SU-DHL-6 (cell line): ENCODE measurements around the gene TTC27.

Experiments used
- H2AFZ ChIP-seq: fragments of 200-600 bp; sonication (generic); 2 replicates; pipeline ENCODE4 v1.6.1; 2014; ENCODE audit warnings: low read depth, mild to moderate bottlenecking, moderate library complexity, mixed read lengths, antibody characterized with exemption, low read length; ENCODE audit not compliant: severe bottlenecking
- H3F3A ChIP-seq: fragments of 200-600 bp; shearing (Covaris generic); 2 replicates; pipeline ENCODE4 v1.6.0; 2016; ENCODE audit warnings: antibody characterized with exemption, mild to moderate bottlenecking; ENCODE audit not compliant: insufficient read depth
- H3K27ac ChIP-seq: fragments of 200-600 bp; sonication (generic); 2 replicates; pipeline ENCODE4 v1.5.1; 2016; ENCODE audit warnings: low read depth, mild to moderate bottlenecking, low read length, moderate library complexity, mixed read lengths
- H3K27me3 ChIP-seq: fragments of 200-600 bp; sonication (generic), shearing (Covaris generic); 2 replicates; pipeline ENCODE4 v1.6.0; 2014; ENCODE audit warnings: mild to moderate bottlenecking, low read length
- H3K36me3 ChIP-seq: fragments of 200-600 bp; sonication (generic); 2 replicates; pipeline ENCODE4 v1.6.1; 2014; ENCODE audit warnings: mild to moderate bottlenecking, low read length, mixed read lengths
- H3K4me2 ChIP-seq: fragments of 300-600, 200-600 bp; shearing (Covaris generic), sonication (generic); 2 replicates; pipeline ENCODE4 v1.6.0; 2014; ENCODE audit warnings: low read length, low read depth, mild to moderate bottlenecking; ENCODE audit not compliant: poor library complexity, severe bottlenecking
- H3K4me3 ChIP-seq: fragments of 200-600 bp; sonication (generic); 2 replicates; pipeline ENCODE4 v1.5.1; 2014; ENCODE audit warnings: antibody characterized with exemption, low read length, mild to moderate bottlenecking, mixed read lengths; ENCODE audit not compliant: insufficient read depth, poor library complexity, severe bottlenecking
- H3K79me2 ChIP-seq: fragments of 200-600 bp; sonication (generic); 2 replicates; pipeline ENCODE4 v1.6.1; 2014; ENCODE audit warnings: mild to moderate bottlenecking, low read length, moderate library complexity; ENCODE audit not compliant: insufficient read depth
- H3K9ac ChIP-seq: fragments of 200-600 bp; sonication (generic); 2 replicates; pipeline ENCODE4 v1.7.0; 2014; ENCODE audit warnings: mild to moderate bottlenecking, low read length
- H3K9me2 ChIP-seq: fragments of 200-600 bp; sonication (generic); replicated peaks from 2 replicates; pipeline ENCODE4 v1.6.1; 2014; ENCODE audit warnings: low read length; ENCODE audit not compliant: insufficient read depth
- H3K9me3 ChIP-seq: fragments of 200-600 bp; sonication (generic); 2 replicates; pipeline ENCODE4 v1.6.1; 2014; ENCODE audit warnings: low read length, mixed read lengths; ENCODE audit not compliant: insufficient read depth
- H4K20me1 ChIP-seq: fragments of 200-600 bp; sonication (generic); 2 replicates; pipeline ENCODE4 v1.6.1; 2014; ENCODE audit warnings: low read depth, mild to moderate bottlenecking, antibody characterized with exemption, low read length, moderate library complexity, mixed read lengths
- CTCF ChIP-seq: fragments of 200-600 bp; sonication (generic); IDR thresholded peaks from one replicate; pipeline ENCODE4 v1.5.1; 2017; ENCODE audit warnings: antibody characterized with exemption, mild to moderate bottlenecking, low read length, moderate library complexity; ENCODE audit not compliant: insufficient read depth, poor library complexity, severe bottlenecking
- EZH2phosphoT487 ChIP-seq: fragments of 200-600 bp; sonication (generic), shearing (Covaris generic); conservative IDR thresholded peaks from 2 replicates; pipeline ENCODE4 v1.6.1; 2018; ENCODE audit warnings: mild to moderate bottlenecking, antibody characterized with exemption, low read length, moderate library complexity, mixed read lengths

The TTC27 gene

GRCh38 chr2:32746669-32747068 lies 118.8 kb downstream of the TTC27 start:
- Histone ChIP-seq H3K79me2 (no peaks in the 10 kb centered on the region), H3K36me3 (peaks cover 8% of the 10 kb centered on the region; the same call in 1 of the 2 replicates), H3K27ac (no peak overlapping the region), H3F3A (0 out of 2 replicates have a peak, but pooled peaks cover 3% of the 10 kb centered on the region), H3K4me2 (no peak overlapping the region), H3K4me3 (no peak overlapping the region), H3K9ac (no peak overlapping the region), H3K9me3 (no peaks in the 10 kb centered on the region), H4K20me1 (no peaks in the 10 kb centered on the region), H2AFZ (no peak overlapping the region), H3K9me2 (no peaks in the 10 kb centered on the region), H3K27me3 (no peaks in the 10 kb centered on the region)
- TF ChIP-seq EZH2phosphoT487 = no peak
- TF ChIP-seq CTCF = no peak

- no peak overlapping the region for H2AFZ ChIP-seq
- TF ChIP-seq CTCF (no peak), EZH2phosphoT487 (no peak)
- no peak overlapping the region for H3K9ac ChIP-seq
Observed at GRCh38 chr2:32748158-32748557, 120.3 kb downstream of the TTC27 start.

GRCh38 chr2:32750880-32751279 lies 123.0 kb downstream of the TTC27 start:
- no peak overlapping the region for H3K27ac ChIP-seq

More at GRCh38 chr2:32748158-32748557, 120.3 kb downstream of the TTC27 start:
- no peak overlapping the region for H3K27ac ChIP-seq
- H3K4me2 ChIP-seq = no peak overlapping the region
- peaks cover 8% of the 10 kb centered on the region; the same call in 1 of the 2 replicates for H3K36me3 ChIP-seq
- no peaks in the 10 kb centered on the region for H3K27me3 ChIP-seq
- H3F3A ChIP-seq = 0 out of 2 replicates have a peak, but pooled peaks cover 3% of the 10 kb centered on the region
- no peaks in the 10 kb centered on the region for H4K20me1 ChIP-seq
- no peaks in the 10 kb centered on the region for H3K9me3 ChIP-seq
- H3K79me2 ChIP-seq = no peaks in the 10 kb centered on the region
- H3K4me3 ChIP-seq = no peak overlapping the region
- no peaks in the 10 kb centered on the region for H3K9me2 ChIP-seq

More at GRCh38 chr2:32750880-32751279, 123.0 kb downstream of the TTC27 start:
- TF ChIP-seq EZH2phosphoT487 (no peak), CTCF (no peak)
- Histone ChIP-seq H3K27me3 (no peaks in the 10 kb centered on the region), H3K79me2 (no peaks in the 10 kb centered on the region), H3K4me3 (no peak overlapping the region), H3K9ac (no peak overlapping the region), H3K9me3 (no peaks in the 10 kb centered on the region), H3K9me2 (no peaks in the 10 kb centered on the region), H2AFZ (no peak overlapping the region), H3F3A (0 out of 2 replicates have a peak, but pooled peaks cover 3% of the 10 kb centered on the region), H3K36me3 (peaks cover 5% of the 10 kb centered on the region; the same call in 1 of the 2 replicates), H4K20me1 (no peaks in the 10 kb centered on the region), H3K4me2 (no peak overlapping the region)
